NCI-H1694 treated with DMSO at 0.1 percent for 48 hours (cell line): ENCODE measurements around the gene MAPKAPK5.
"Not testable (repeated sequence)": the region's sequence is repeated elsewhere in the genome, so short reads cannot be mapped to it uniquely, and the experiment has no call there.

Experiments
- DNase-seq: peaks from one replicate; lab custom pipeline; 2025; lab: John Stamatoyannopoulos, UW

MAPKAPK5 gene

DNA sequence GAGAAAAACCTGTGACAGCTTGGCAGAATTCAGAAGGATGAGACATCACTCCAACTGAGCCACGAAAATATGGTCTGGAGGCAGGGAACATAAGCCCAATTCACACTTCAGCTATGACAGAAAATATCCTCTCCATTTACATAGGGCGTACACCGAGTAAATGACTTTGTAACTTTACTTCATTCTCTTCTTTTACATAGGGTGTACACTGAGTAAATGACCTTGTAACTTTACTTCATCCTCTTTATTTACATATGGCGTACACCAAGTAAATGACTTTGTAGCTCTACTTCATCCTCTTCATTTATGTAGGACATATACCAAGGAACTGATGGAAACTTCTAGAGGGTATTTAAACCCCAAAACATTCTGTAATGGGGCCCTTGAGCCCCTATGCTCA, 14.1 kb upstream of the MAPKAPK5 start:
- DNase-seq: no peak

DNA sequence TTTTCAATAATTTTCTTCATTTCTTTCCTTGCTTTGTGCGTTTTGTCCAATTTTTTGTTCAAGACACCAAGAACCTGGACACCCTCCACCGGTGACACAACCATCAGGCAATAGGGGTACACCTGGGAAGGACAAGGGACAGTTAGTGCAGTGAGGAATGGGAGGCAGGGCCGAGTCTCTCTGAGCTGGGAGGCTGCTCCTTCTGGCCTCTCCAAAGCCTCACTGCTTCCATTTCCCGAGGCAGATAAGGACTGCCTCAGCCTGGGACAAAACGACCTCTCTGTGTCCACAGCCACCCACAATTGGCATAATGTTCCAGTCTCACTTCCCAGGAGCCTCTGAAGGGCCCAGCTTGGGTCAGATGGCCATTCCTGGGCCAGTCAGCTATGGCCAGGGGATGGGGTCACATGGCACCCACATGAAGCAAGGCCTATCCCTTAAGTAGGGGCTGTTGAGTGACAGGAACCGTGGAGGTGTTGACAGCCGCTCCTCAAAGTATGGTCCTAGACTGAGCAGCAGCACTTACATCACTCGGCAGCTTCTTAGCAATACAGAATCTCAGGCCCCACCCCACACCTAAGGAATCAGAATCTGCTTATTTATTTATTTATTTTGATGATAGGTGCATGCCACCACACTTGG, 13.6 kb upstream of the MAPKAPK5 start:
- DNase-seq: no peak

- not testable (repeated sequence) for DNase-seq
These were observed 12.4 kb upstream of the MAPKAPK5 start for GRCh38 chr12:111829635-111830034.

DNA sequence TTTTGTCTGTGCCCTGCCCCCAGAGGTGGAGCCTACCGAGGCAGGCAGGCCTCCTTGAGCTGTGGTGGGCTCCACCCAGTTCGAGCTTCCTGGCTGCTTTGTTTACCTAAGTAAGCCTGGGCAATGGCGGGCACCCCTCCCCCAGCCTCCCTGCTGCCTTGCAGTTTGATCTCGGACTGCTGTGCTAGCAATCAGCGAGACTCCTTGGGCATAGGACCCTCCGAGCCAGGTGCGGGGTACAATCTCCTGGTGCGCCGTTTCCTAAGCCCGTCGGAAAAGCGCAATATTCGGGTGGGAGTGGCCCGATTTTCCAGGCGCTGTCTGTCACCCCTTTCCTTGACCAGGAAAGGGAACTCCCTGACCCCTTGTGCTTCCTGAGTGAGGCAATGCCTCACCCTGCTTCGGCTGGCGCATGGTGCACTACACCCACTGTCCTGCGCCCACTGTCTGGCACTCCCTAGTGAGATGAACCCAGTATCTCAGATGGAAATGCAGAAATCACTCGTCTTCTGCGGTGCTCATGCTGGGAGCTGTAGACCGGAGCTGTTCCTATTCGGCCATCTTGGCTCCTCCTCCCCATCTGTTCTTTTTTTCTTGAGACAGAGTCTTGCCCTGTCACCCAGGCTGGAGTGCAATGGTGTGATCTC, 7.2 kb upstream of the MAPKAPK5 start:
- DNase-seq: not testable (repeated sequence)

GRCh38 chr12:111835531-111836181, 6.4 kb upstream of the MAPKAPK5 start:
- DNase-seq: not testable (repeated sequence)

- DNase-seq: no peak
These were observed 3.7 kb upstream of the MAPKAPK5 start for GRCh38 chr12:111838353-111838752.

DNA sequence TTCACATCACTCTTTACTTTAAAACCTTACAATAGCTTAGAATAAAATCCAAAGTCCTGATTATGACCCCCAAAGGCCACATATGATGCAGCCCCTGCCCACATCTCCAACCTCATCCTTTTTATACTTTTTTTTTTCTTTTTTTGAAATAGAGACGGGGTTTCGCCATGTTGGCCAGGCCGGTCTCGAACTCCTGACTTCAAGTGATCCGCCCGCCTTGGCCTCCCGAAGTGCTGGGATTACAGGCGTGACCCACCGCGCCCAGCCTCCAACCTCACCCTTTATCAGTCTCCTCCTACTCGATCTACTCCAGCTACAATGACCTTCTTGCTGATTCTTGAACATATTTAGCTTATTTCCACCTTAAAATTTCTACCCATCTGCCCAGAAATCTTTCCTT, 1.2 kb upstream of the MAPKAPK5 start:
- no peak for DNase-seq

DNA sequence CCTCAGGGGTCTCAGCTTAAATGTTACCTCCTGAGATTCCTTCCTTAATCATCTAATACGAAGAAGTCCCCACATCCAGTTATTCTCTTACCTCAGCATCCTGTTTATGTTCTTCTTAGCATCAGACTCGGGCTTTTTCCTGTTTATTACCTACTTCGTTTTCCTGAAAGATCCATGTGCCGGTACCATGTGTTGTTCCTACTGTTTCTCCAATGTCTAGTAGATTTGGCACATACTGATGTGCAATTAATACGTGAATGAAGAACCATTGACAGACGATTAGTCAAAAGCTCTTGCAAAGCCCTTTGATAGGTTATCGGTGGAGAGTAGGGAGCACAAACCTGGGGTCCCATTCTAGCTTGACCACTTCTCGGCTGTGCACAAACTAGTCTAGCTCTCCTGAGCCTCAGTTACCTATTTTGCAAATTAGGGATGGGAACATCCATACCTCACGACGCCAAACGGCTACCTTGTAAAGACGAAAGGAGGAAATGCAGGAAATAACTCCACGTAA, 735 bp upstream of the MAPKAPK5 start:
- no peak for DNase-seq

- DNase-seq: no peak
These were observed 748 bp downstream of the MAPKAPK5 start for GRCh38 chr12:111842556-111843396.

DNA sequence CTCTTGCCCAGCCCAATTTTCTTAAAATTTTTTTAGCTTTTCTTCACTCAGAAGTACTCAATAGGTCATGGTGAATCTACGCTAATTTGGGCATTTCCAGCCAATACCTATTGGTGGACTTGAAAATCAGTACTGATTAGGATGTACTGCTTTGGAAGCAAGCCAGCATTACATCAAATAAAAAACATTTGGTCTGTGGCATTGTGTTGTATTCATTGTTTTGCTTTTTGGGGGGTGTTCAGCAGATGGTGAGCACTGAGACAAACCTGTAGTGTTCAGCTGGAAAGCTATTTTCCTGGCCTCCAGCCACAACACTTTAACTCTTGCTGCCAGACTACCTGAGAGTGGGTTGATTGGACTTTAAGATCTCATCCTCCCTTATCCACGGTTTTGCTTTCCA, 4.0 kb downstream of the MAPKAPK5 start:
- DNase-seq: no peak

- DNase-seq: no peak
These were observed 8.5 kb downstream of the MAPKAPK5 start for GRCh38 chr12:111850526-111850925.

- DNase-seq: no peak
These were observed 16.2 kb downstream of the MAPKAPK5 start for GRCh38 chr12:111858186-111858585.

DNA sequence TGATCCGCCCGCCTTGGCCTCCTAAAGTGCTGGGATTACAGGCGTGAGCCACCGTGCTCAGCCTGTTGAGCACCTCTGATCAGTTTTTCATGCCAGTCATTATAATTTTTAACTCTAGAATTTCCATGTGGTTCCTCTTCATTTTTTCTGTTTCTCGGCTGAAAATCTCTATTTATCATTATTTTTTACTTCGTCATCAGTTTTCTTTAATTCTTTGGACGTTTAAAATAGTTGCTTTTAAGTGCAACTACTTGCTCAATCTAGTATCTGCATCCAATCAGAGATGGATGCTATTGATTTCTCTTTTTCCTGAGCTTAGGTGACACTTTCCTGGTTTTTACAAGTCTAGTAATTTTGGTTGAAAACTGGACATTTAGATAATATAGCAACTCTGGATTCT, 16.8 kb downstream of the MAPKAPK5 start:
- DNase-seq: no peak

GRCh38 chr12:111864913-111865312, 22.9 kb downstream of the MAPKAPK5 start:
- DNase-seq: no peak

- DNase-seq: no peak
These were observed 25.5 kb downstream of the MAPKAPK5 start for GRCh38 chr12:111867531-111867930.

DNA sequence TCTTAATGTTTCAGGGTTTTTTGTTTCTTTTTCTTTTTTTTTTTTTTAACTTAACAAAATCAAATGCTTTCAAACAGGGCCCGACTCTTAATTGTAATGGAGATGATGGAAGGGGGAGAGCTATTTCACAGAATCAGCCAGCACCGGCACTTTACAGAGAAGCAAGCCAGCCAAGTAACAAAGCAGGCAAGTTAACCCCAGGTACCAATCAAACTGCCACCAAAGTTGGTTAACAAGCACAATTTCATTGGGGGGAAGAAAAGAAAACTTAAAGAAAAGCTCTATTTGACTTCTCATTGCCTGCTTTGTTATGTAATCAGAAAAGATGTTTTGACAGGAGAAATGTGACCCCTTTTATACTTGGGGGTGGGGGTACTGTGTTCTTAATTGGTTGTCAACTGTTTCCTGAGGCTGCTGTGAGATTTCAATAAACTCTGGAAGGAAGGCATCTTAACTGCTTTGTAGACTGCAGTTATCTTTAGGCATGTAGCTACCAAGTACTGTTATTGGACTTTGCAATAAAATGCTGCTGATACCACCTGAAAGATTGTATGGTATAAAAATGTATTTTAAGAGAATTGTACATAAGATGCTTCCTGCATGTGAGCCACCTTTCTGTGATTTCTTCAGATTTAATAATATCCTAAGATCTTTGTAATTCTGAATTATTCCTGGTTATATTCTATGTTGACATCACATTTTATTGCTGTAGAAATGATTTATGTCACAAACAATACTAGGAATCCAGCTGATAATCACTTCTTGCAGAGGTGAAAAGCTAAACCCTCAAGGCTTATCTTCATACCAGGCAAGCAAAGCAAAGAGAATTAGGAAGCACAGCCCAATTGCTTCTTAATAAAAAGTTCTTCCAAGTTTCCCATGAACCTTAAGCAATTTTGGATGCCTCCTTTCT, 26.9 kb downstream of the MAPKAPK5 start:
- DNase-seq: no peak

- no peak for DNase-seq
These were observed 27.6 kb downstream of the MAPKAPK5 start for GRCh38 chr12:111869671-111870070.

- DNase-seq: no peak
These were observed 28.2 kb downstream of the MAPKAPK5 start for GRCh38 chr12:111870216-111870615.

DNA sequence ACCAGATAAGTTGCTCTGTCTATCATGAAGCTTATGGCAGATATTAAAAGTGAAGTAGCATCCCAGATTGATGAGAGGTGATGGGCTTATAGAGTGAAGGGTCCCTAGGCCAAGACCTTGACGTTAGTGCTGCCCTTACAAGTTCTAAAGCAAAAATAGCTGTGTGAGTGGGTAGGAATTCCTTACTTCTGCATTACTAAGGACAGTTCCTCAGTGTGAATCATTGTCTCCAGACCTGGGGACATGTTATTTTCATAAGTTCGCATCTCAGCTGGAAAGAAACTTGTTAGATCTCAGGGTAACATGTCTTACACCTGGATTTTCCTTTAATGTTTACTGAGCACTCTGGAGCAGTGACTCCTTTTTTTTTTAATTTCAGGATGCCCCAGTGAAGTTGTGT, 28.7 kb downstream of the MAPKAPK5 start:
- DNase-seq: no peak

DNA sequence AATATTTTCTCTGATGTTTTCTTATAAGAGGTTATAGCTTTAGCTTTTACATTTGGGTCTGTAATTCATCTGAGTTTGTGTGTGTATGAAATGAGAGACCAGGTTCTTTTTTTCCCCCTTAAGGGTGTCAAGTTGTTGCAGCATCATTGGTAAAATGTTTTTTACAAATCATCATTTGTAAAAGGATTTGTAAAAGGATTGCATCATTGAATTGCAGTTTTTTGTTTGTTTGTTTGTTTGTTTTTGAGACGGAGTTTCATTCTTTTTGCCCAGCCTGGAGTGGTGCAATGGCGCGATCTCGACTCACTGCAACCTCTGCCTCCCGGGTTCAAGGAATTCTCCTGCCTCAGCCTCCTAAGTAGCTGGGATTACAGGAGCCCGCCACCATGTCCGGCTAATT, 31.1 kb downstream of the MAPKAPK5 start:
- no peak for DNase-seq

GRCh38 chr12:111881716-111882115, 39.7 kb downstream of the MAPKAPK5 start:
- DNase-seq: no peak
